Upper lobe of left lung (tissue), 6 donors: ENCODE data around the gene KIF12. TPM values are rescaled to one million over a fixed set of nuclear protein-coding genes. Genes with fewer than 3 reads are reported as not detected.

Experiments
- ATAC-seq, 2 donors: fragments of 200-7000 bp; cut with Tn5 transposase; one replicate each; pipeline ENCODE4 v1.9.1; 2022; ENCODE audit warnings: mild to moderate bottlenecking in 2 of 2, moderate library complexity in 2 of 2; ENCODE audit not compliant: low FRiP score in 2 of 2
- DNase-seq, 2 donors: peaks; one replicate each; pipeline ENCODE4 v3.0.0-alpha.2; 2019 to 2020
- H3K27ac ChIP-seq, 4 donors: fragments of 200-600 bp; sonication (generic); one replicate each; pipeline ENCODE4 v1.5.1; 2016 to 2019
- H3K27me3 ChIP-seq, 4 donors: fragments of 200-600 bp; sonication (generic); one replicate each; pipeline ENCODE4 v1.5.1; 2017 to 2019
- H3K36me3 ChIP-seq, 4 donors: fragments of 200-600 bp; sonication (generic); one replicate each; pipeline ENCODE4 v1.5.1; 2016 to 2019
- H3K4me1 ChIP-seq, 4 donors: fragments of 200-600 bp; sonication (generic); one replicate each; pipeline ENCODE4 v1.5.1; 2018 to 2019
- H3K4me3 ChIP-seq, 4 donors: fragments of 200-600 bp; sonication (generic); one replicate each; pipeline ENCODE4 v1.5.1; 2017 to 2019; ENCODE audit warnings: mild to moderate bottlenecking in 2 of 4, moderate library complexity in 1 of 4
- H3K9me3 ChIP-seq, 4 donors: fragments of 200-600 bp; sonication (generic); one replicate each; pipeline ENCODE4 v1.5.1; 2018 to 2019
- EP300 ChIP-seq, 4 donors: sonication (generic); formaldehyde crosslinking; IDR thresholded peaks; one replicate each; pipeline ENCODE4 v1.5.1; 2017; ENCODE audit warnings: antibody characterized with exemption in 4 of 4, control low read depth in 2 of 4
- POLR2A ChIP-seq, 4 donors: fragments of 450-650 bp; IDR thresholded peaks; one replicate each; pipeline ENCODE4 v1.5.1; 2016 to 2017; ENCODE audit warnings: antibody characterized with exemption in 4 of 4, mild to moderate bottlenecking in 2 of 4
- POLR2AphosphoS5 ChIP-seq, 2 donors: sonication (generic); formaldehyde crosslinking; IDR thresholded peaks; one replicate each; pipeline ENCODE4 v1.5.1; 2017; ENCODE audit warnings: antibody characterized with exemption in 2 of 2
- WGBS, 2 donors: methylation state at CpG; one replicate each; pipeline ENCODE4 v1.1.5; 2017 to 2018; 5-methylcytosine and 5-hydroxymethylcytosine counted together
- total RNA-seq, 6 donors: library from RNA; depleted of rRNA in 4 of 6; stranded (reverse); fragments of >200 nt in 4 of 6; gene quantifications; one replicate each; pipeline versions ENCODE4 v1.1.0 to v1.2.1, GENCODE V29; 2016 to 2021
- TF ChIP-seq, protein P1 (sequence below), 6 experiments: fragments of 450-650 bp in 4 of 6; fragments of 200-600 bp in 2 of 6; sonication (generic) in 2 of 6; IDR thresholded peaks; one replicate each; pipeline ENCODE4 v1.5.1; 2016 to 2019; ENCODE audit warnings: antibody characterized with exemption in 6 of 6
- donor health status: DM: no; HTN: no; CAD: no; lungs with moderate emphysema.
- donor health status: DM: no; HTN: yes; CAD: no; lungs with severe emphysema.

KIF12 gene
- total RNA-seq, 6 donors from 2014 or later, result 2.3 to 16.8 (median 4.4) TPM

DNA sequence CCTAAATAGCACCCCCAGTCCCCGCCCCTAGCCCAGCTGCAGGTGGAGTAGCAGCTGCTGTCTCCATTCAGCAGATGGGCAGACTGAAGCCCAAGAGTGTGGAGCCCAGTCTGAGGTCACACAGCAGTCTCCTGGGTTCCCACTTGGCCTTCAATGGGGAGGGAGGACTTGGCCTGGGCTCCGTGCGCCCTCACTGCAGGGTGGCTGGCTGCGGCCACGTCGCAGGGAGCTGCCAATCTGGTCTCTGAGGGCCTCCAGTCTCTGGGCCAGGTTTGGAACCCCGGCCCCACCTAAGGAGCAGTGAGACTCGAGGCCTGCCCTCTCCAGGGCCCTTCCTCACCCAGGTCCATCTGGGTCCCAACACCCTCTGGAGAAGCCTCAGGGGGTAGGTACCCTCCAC, 7.4 kb downstream of the KIF12 start:
- H3K27me3 ChIP-seq, result no peaks in the 10 kb centered on the region
- 90 to 93% methylated on average over 2 to 4 of the region's 8 CpGs for WGBS, 2 donors
- no peak for ATAC-seq
- no peak for TF ChIP-seq POLR2A (IDR thresholded peaks at IDR 0.05)
- H3K9me3 ChIP-seq, result no peaks in the 10 kb centered on the region
- H3K4me1 ChIP-seq, result no peaks in the 10 kb centered on the region
- H3K4me3 ChIP-seq, result no peak overlapping the region
- H3K36me3 ChIP-seq, result no peaks in the 10 kb centered on the region
- DNase-seq, result no peak
- no peak overlapping the region for H3K27ac ChIP-seq

DNA sequence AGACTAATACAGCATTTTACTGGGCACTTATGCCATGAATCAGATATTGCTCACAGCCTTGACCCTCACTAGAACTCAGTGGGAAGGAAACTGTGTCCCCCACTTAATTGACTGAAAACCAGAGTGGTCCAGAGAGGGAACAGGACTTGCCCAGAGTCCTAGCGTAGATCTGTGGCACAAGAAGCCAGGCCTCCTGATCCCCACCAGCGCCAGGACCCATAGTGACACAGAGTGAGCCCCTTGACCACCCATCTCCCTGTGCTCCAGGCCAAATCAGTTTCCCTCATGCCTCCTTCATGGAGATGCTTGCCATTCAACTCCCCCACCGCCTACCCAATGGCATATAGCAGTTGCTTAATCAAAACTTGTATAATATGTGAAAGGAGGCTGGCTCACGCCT, 8.3 kb downstream of the KIF12 start:
- Histone ChIP-seq H3K27me3 (no peaks in the 10 kb centered on the region), H3K27ac (no peak overlapping the region), H3K9me3 (no peaks in the 10 kb centered on the region), H3K4me3 (no peak overlapping the region), H3K4me1 (no peaks in the 10 kb centered on the region), H3K36me3 (no peaks in the 10 kb centered on the region)
- ATAC-seq, result no peak
- DNase-seq, result no peak
- TF ChIP-seq POLR2AphosphoS5 (IDR thresholded peaks at IDR 0.05) (no peak), POLR2A (IDR thresholded peaks at IDR 0.05) (no peak), EP300 (IDR thresholded peaks at IDR 0.05) (no peak)
- TF ChIP-seq, protein P1, sequence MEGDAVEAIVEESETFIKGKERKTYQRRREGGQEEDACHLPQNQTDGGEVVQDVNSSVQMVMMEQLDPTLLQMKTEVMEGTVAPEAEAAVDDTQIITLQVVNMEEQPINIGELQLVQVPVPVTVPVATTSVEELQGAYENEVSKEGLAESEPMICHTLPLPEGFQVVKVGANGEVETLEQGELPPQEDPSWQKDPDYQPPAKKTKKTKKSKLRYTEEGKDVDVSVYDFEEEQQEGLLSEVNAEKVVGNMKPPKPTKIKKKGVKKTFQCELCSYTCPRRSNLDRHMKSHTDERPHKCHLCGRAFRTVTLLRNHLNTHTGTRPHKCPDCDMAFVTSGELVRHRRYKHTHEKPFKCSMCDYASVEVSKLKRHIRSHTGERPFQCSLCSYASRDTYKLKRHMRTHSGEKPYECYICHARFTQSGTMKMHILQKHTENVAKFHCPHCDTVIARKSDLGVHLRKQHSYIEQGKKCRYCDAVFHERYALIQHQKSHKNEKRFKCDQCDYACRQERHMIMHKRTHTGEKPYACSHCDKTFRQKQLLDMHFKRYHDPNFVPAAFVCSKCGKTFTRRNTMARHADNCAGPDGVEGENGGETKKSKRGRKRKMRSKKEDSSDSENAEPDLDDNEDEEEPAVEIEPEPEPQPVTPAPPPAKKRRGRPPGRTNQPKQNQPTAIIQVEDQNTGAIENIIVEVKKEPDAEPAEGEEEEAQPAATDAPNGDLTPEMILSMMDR (IDR thresholded peaks at IDR 0.05), result no peak
- 88 to 93% methylated on average over 4 of the region's 4 CpGs for WGBS, 2 donors

DNA sequence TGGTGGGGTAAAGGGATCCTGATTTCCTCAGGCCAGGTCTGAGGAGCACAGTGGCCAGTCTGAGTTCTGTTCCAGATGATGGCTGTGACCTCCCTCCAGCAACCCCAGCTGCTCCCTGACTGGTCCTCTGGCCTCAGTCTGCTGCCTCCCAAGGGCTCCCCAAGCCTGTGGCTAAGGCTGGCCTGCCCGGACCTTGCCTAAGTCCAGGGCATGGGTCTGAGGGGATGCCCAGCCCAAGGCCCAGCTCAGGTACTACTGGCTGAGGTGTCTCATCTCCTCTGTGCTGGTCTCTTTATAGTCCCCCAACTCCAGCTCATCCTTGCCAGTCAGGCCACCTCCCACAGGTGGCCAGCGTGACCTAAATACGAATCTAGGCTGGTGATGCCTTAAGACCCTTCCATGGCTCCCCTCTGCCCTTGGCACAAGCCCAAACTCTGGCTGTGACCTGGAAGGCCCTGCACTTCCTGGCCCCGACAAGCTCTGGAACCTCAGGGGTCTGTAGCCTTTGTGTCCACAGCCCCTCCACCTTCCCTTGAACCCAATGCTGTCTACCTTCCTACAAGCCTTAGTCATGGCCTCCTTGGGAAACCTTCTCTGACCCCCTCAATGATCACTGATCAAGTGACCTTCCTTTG, 9.8 kb downstream of the KIF12 start:
- peak in 1 of 2 donors; percentile 7 for DNase-seq
- H3K27ac ChIP-seq, result no peak overlapping the region
- WGBS, 2 donors, result 74 to 92% methylated on average over 3 to 4 of the region's 4 CpGs
- H3K4me3 ChIP-seq, result no peak overlapping the region
- TF ChIP-seq, protein P1 (IDR thresholded peaks at IDR 0.05), result no peak
- TF ChIP-seq EP300 (IDR thresholded peaks at IDR 0.05), result no peak
- no peaks in the 10 kb centered on the region for H3K27me3 ChIP-seq
- ATAC-seq, result no peak
- no peaks in the 10 kb centered on the region for H3K36me3 ChIP-seq
- no peaks in the 10 kb centered on the region for H3K9me3 ChIP-seq
- no peaks in the 10 kb centered on the region for H3K4me1 ChIP-seq

DNA sequence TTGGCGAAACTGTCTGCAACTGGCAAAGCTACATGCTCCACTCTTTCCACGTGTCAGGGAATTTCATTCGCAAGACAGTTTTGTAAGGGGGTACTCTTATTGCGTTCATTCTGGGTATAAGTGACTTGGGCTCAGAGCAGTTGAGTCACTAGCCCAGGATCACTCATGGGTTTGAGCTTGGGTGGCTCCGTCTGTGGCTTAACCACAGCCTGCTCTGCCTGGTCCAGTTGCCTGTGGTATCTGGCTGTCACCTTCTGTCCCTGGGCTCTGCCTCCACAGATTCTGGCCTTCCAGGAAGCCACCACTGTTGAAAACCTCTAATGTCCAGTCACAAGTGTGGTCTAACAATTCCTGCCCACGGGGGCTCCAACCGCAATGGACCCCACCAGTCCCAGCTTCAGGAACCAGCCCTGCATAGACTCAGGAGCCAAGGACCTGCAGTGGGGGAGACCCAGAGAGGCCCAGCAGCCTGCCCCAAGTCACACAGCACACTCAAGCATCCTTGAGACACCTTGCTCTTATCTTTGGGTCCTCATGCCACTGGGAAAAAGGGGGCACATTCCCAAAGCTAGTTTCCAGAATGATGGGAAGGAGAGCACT, 10.4 kb downstream of the KIF12 start:
- Histone ChIP-seq H3K4me3 (no peak overlapping the region), H3K27me3 (no peaks in the 10 kb centered on the region), H3K4me1 (no peaks in the 10 kb centered on the region), H3K36me3 (no peaks in the 10 kb centered on the region), H3K27ac (no peak overlapping the region), H3K9me3 (no peaks in the 10 kb centered on the region)
- no peak for ATAC-seq
- TF ChIP-seq POLR2A (IDR thresholded peaks at IDR 0.05), result no peak
- DNase-seq, result peak in 1 of 2 donors; percentile 14
- WGBS, 2 donors, result 81 to 84% methylated on average over 7 of the region's 7 CpGs

DNA sequence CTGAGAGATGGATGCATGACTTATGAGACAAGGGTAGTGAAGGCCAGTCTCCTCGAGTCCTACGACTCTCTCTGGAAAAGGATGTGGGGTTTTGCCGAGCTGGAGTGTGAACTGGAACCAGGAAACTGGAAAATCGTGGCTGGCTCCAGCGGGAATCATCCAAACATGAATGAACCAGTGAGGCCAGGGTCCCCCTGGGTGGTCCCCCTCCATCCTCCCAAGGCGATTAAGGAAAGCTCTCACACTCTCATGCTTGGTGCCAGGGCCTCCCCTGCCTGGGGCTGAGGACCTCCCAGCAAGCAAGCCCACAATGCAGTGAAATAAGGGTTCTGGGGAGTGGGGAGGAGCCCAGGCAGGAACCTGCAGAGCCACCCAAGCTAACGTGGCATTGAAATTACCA, 11.4 kb downstream of the KIF12 start:
- no peak overlapping the region for H3K4me3 ChIP-seq
- ATAC-seq (no peak), DNase-seq (peak in 1 of 2 donors; percentile 14)
- H3K4me1 ChIP-seq, result peaks cover 0 to 2% (median 0%) of the 10 kb centered on the region in 4 donors
- H3K27ac ChIP-seq, result no peak overlapping the region
- TF ChIP-seq EP300 (IDR thresholded peaks at IDR 0.05), result no peak
- no peak for TF ChIP-seq POLR2AphosphoS5 (IDR thresholded peaks at IDR 0.05)
- TF ChIP-seq POLR2A (IDR thresholded peaks at IDR 0.05), result no peak
- TF ChIP-seq, protein P1 (IDR thresholded peaks at IDR 0.05), result no peak
- no peaks in the 10 kb centered on the region for H3K27me3 ChIP-seq
- no peaks in the 10 kb centered on the region for H3K9me3 ChIP-seq
- 69 to 89% methylated on average over 5 to 7 of the region's 7 CpGs for WGBS, 2 donors
- H3K36me3 ChIP-seq, result no peaks in the 10 kb centered on the region

DNA sequence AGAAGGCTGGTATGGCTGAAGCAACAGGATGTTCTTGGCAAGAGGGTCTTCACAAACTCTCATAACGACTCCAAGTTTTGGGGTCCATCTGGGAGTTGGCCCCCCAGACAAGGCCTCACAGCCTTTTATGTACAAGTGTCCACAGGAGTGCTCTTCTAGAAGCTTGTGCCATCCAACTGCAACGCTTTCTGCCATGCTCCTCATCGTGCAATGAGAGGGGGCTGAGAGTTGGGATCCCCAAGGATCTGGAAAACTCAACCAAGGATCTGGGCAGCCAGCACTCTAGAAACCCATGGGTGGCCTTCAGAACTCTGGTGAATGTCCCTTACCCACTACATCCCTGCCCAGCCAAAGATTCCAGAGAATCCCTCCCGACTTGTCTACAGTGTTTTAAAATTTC, 12.5 kb downstream of the KIF12 start:
- no peaks in the 10 kb centered on the region for H3K9me3 ChIP-seq
- no peak for TF ChIP-seq POLR2A (IDR thresholded peaks at IDR 0.05)
- WGBS, 2 donors, result 83 to 88% methylated on average over 3 to 4 of the region's 4 CpGs
- DNase-seq, result peak in 1 of 2 donors; percentile 12
- no peaks in the 10 kb centered on the region for H3K27me3 ChIP-seq
- H3K4me3 ChIP-seq, result no peak overlapping the region
- no peak for ATAC-seq
- no peaks in the 10 kb centered on the region for H3K36me3 ChIP-seq
- H3K27ac ChIP-seq, result no peak overlapping the region
- H3K4me1 ChIP-seq, result peaks cover 0 to 13% (median 2%) of the 10 kb centered on the region in 4 donors
